ENCODE data around the gene LZTS2. TPM values are rescaled to one million over a fixed set of nuclear protein-coding genes. Genes with fewer than 3 reads are reported as not detected.

Gene LZTS2
- total and polyA plus RNA-seq, 2 experiments from 2014 or later, result 27.6 to 88.3 TPM

- TF ChIP-seq ZNF462 (CRISPR knock-in tag; IDR thresholded peaks at IDR 0.05) (no peak), ZNF114 (CRISPR knock-in tag; IDR thresholded peaks at IDR 0.05) (no peak), EZH2phosphoT487 (IDR thresholded peaks at IDR 0.05; ENCODE audit: unreplicated experiment) (no peak), POLR2AphosphoS5 (IDR thresholded peaks at IDR 0.05; ENCODE audit: low read depth) (no peak)
Measured at GRCh38 chr10:100963826-100964225, 35.8 kb upstream of the LZTS2 start (continued).

GRCh38 chr10:100965820-100966219 is 33.8 kb upstream of the LZTS2 start:
- Mint-ChIP-seq H3K36me3 (ENCODE audit: low read depth) (peaks cover 10% of the 10 kb centered on the region; the same call in 1 of the 3 replicates), H3K4me3 (no peak overlapping the region), H3K27me3 (ENCODE audit: insufficient read depth, low read depth, poor library complexity) (peaks cover 11% of the 10 kb centered on the region), H3K27ac (no peak overlapping the region), H3K4me1 (peaks cover 13% of the 10 kb centered on the region), H3K9me3 (no peaks in the 10 kb centered on the region)
- Histone ChIP-seq H3K4me1 (ENCODE audit: insufficient read depth) (peaks cover 13% of the 10 kb centered on the region), H3F3A (replicated peaks; ENCODE audit: low read depth) (peaks cover 5% of the 10 kb centered on the region; the same call in 1 of the 2 replicates), H2AFZ (no peak overlapping the region), H3K9me2 (ENCODE audit: insufficient read depth) (no peaks in the 10 kb centered on the region), H3K36me3 (ENCODE audit: insufficient read depth) (0 out of 2 replicates have a peak, but pooled peaks cover 3% of the 10 kb centered on the region), H3K4me2 (no peak overlapping the region), H3K4me3 (no peak overlapping the region), H3K27me3 (ENCODE audit: insufficient read depth) (no peaks in the 10 kb centered on the region), H3K27ac (ENCODE audit: low read depth) (no peak overlapping the region), H3K79me2 (replicated peaks; ENCODE audit: insufficient read depth) (no peaks in the 10 kb centered on the region), H4K20me1 (replicated peaks; ENCODE audit: insufficient read depth) (peaks cover 9% of the 10 kb centered on the region; the same call in 1 of the 2 replicates)
- ATAC-seq (no peak), DNase-seq (ENCODE audit: low spot score) (no peak)
- TF ChIP-seq ZNF462 (CRISPR knock-in tag; IDR thresholded peaks at IDR 0.05) (no peak), EZH2 (IDR thresholded peaks at IDR 0.05; ENCODE audit: low read depth, unreplicated experiment) (no peak), NANOG (IDR thresholded peaks at IDR 0.05; ENCODE audit: borderline replicate concordance) (no peak), EZH2phosphoT487 (IDR thresholded peaks at IDR 0.05; ENCODE audit: unreplicated experiment) (no peak), JUNB (IDR thresholded peaks at IDR 0.05; ENCODE audit: unreplicated experiment) (no peak), POLR2AphosphoS5 (IDR thresholded peaks at IDR 0.05; ENCODE audit: low read depth) (no peak)
